Esophagus muscularis mucosa (tissue), 3 donors: ENCODE measurements around the gene ACP4.

ENCODE experiments used
- CTCF ChIP-seq, 3 experiments: fragments of 200-600 bp in 2 of 3; fragments of 450-650 bp in 1 of 3; sonication (generic) in 2 of 3; IDR thresholded peaks; one replicate each; pipeline ENCODE4 v1.5.1; 2017 to 2019; ENCODE audit warnings: antibody characterized with exemption in 3 of 3, mild to moderate bottlenecking in 2 of 3, moderate library complexity in 1 of 3
- POLR2A ChIP-seq: fragments of 450-650 bp; IDR thresholded peaks from one replicate; pipeline ENCODE4 v1.6.1; 2017; ENCODE audit warnings: antibody characterized with exemption, moderate library complexity, mild to moderate bottlenecking, low read depth
- POLR2AphosphoS5 ChIP-seq, 2 donors: sonication (generic); formaldehyde crosslinking; IDR thresholded peaks; one replicate each; pipeline ENCODE4 v1.6.1; 2017; ENCODE audit warnings: antibody characterized with exemption in 2 of 2

- no peak for TF ChIP-seq CTCF (IDR thresholded peaks at IDR 0.05)
- no peak for TF ChIP-seq POLR2A
- no peak for TF ChIP-seq POLR2AphosphoS5 (IDR thresholded peaks at IDR 0.05)
These were observed 10.9 kb downstream of the ACP4 start for GRCh38 chr19:50801107-50801506.
